Central memory CD8-positive, alpha-beta T cell (primary cell): ENCODE measurements around the gene ALPK3.

Experiments
- ATAC-seq: fragments of 150-1000 bp; cut with Tn5 transposase; replicated peaks from 2 replicates; pipeline ENCODE4 v1.10.0; 2022; ENCODE audit warnings: mild to moderate bottlenecking, moderate FRiP score, moderate number of reproducible peaks; ENCODE audit not compliant: poor library complexity, severe bottlenecking; ENCODE audit errors: extremely low read depth
- DNase-seq, 2 donors: peaks; one replicate each; pipeline ENCODE4 v3.0.0; 2021; ENCODE audit warnings: low spot score in 2 of 2
- H3K27ac Mint-ChIP-seq: one replicate; pipeline ENCODE4 v1.8.0; 2022; ENCODE audit warnings: low read depth, mild to moderate bottlenecking, moderate library complexity, mixed read lengths
- H3K27me3 Mint-ChIP-seq: one replicate; pipeline ENCODE4 v1.8.0; 2022; ENCODE audit warnings: mixed read lengths
- H3K36me3 Mint-ChIP-seq: one replicate; pipeline ENCODE4 v1.8.0; 2022; ENCODE audit warnings: mild to moderate bottlenecking, moderate library complexity, mixed read lengths; ENCODE audit not compliant: insufficient read depth
- H3K4me1 Mint-ChIP-seq: one replicate; pipeline ENCODE4 v1.8.0; 2022; ENCODE audit warnings: mixed read lengths
- H3K4me3 Mint-ChIP-seq: one replicate; pipeline ENCODE4 v1.8.0; 2022; ENCODE audit warnings: mild to moderate bottlenecking, moderate library complexity, mixed read lengths
- H3K9me3 Mint-ChIP-seq: one replicate; pipeline ENCODE4 v1.8.0; 2022; ENCODE audit warnings: mixed read lengths

Gene ALPK3

DNA sequence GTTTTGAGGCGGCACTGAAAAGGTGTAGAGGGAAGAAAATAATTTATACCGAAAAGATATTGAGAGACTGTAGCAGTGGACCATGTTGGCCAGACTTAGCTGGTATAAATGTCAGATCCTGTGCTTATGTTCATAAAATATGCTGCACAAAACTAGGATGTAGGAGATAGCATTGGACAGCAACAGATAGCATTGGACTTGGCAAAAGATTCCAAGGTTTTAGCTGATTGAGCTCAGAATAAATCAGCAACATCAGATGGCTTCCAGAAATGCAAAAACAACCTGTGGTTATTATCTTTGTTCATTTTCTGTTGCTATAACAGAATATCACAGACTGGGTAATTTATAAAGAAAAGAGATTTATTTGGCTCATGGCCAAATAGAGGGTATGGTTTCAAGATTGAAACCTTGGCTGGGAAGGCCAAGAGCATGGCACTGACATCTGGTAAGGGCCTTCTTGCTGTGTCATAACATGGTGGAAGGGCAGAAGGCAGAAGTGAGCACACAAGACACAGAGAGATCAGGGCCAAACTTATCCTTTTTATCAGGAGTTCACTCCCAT lies 102.0 kb downstream of the ALPK3 start:
- Mint-ChIP-seq H3K27me3 (peaks cover 17% of the 10 kb centered on the region), H3K9me3 (no peaks in the 10 kb centered on the region), H3K27ac (no peak overlapping the region), H3K4me1 (no peaks in the 10 kb centered on the region), H3K36me3 (no peaks in the 10 kb centered on the region), H3K4me3 (no peak overlapping the region)
- ATAC-seq (no peak), DNase-seq (no peak)

DNA sequence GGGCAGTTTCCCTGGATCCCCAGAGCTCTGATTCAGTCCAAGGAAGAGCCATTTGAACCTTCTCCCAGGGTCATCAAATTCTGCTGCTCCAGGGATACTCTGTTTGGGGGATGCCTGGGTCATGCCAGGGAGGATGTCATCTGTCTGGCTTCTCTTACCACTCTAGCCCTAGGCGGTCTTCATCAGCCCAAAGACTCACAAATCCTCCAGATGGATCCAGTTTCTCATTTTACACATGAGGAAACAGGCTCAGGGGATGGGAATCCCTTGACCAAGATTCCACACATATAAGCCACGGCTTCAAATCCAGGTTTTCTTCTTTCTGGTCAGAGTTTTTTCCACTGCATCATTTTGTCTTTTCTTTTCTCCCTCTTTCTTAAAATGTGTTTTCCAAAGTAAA lies 104.0 kb downstream of the ALPK3 start:
- H3K4me3 Mint-ChIP-seq = no peak overlapping the region
- no peak for DNase-seq
- no peak overlapping the region for H3K27ac Mint-ChIP-seq
- no peaks in the 10 kb centered on the region for H3K9me3 Mint-ChIP-seq
- no peaks in the 10 kb centered on the region for H3K36me3 Mint-ChIP-seq
- no peaks in the 10 kb centered on the region for H3K4me1 Mint-ChIP-seq
- no peaks in the 10 kb centered on the region for H3K27me3 Mint-ChIP-seq
- no peak for ATAC-seq

DNA sequence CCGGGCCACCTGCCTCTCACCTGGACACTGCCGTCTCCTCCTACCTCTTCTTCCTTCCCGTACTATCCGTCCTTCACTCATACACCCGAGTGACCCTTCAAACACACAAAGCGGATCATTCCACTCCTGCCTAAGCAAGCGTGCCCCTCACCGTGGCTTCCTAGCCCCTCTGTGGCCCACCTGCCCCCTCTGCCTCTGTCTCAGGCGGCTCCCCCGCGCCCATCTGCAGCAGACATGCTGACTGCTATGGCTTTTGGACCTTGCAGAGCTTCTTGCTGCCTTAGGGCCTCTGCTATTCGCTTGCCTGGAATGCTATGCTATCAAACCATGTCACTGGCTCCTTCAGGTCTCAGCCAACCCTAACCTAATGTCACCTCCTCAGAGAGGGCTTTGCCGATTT lies 105.4 kb downstream of the ALPK3 start:
- Mint-ChIP-seq H3K27ac (no peak overlapping the region), H3K9me3 (no peaks in the 10 kb centered on the region), H3K36me3 (no peaks in the 10 kb centered on the region), H3K4me3 (no peak overlapping the region), H3K4me1 (no peaks in the 10 kb centered on the region), H3K27me3 (no peaks in the 10 kb centered on the region)
- no peak for ATAC-seq
- no peak for DNase-seq
